GM12878 (cell line): ENCODE data around the gene VAC14. TPM values are rescaled to one million over a fixed set of nuclear protein-coding genes. Genes with fewer than 3 reads are reported as not detected.

Source experiments
- ATAC-seq: fragments of 200-7000 bp; cut with Tn5 transposase; 3 replicates; pipeline ENCODE4 v1.9.1; 2020; ENCODE audit warnings: mild to moderate bottlenecking, moderate library complexity
- BruUV-seq: library from RNA; stranded (reverse); fragments of 400-500 nt; replicated peaks from 2 replicates; lab custom pipeline; 2021; lab: Mats Ljungman, UMichigan
- CTCF ChIA-PET: fragments of 300-600 bp; sonication (Branson Sonifier 250); formaldehyde crosslinking; extraction: SDS; loops from one replicate; lab custom pipeline; 2021; ENCODE audit warnings: inconsistent platforms; lab: Yijun Ruan, JAX
- POLR2A ChIA-PET: fragments of 350-600 bp; formaldehyde crosslinking; extraction: SDS; loops from one replicate; lab custom pipeline; 2021; ENCODE audit warnings: inconsistent platforms; lab: Charles Lee
- RAD21 ChIA-PET: fragments of 300-600 bp; sonication (Branson Sonifier 250); formaldehyde crosslinking; loops from one replicate; lab custom pipeline; 2023; ENCODE audit warnings: antibody characterized with exemption; ENCODE audit not compliant: unreplicated experiment; lab: Charles Lee
- SMC1A ChIA-PET: fragments of 300-600 bp; sonication (Branson Sonifier 250); formaldehyde crosslinking; loops from one replicate; lab custom pipeline; 2023; ENCODE audit not compliant: unreplicated experiment, uncharacterized antibody; lab: Charles Lee
- DNase-seq: peaks from one replicate; pipeline ENCODE4 v3.0.0-alpha.2; 2011; ENCODE audit warnings: low read depth, low spot score
- FAIRE-seq: peaks from 3 replicates; lab custom pipeline; 2011; peaks lifted over from hg19 to GRCh38; lab: Jason Lieb, UNC
- H2AFZ ChIP-seq: 2 replicates; pipeline ENCODE4 v1.6.0; 2011; ENCODE audit warnings: low read depth, low read length, control low read depth; ENCODE audit not compliant: control insufficient read depth
- H3K27ac ChIP-seq: 2 replicates; pipeline ENCODE4 v1.5.1; 2011; ENCODE audit warnings: control low read depth; ENCODE audit not compliant: control insufficient read depth, insufficient read depth
- H3K27me3 ChIP-seq, 2 experiments: replicated peaks in 1 of 2; 2 replicates each; pipeline versions ENCODE4 v1.6.0 to v1.6.1; 2011; ENCODE audit warnings: low read length in 1 of 2; ENCODE audit not compliant: control insufficient read depth in 2 of 2, insufficient read depth in 2 of 2
- H3K36me3 ChIP-seq, 2 experiments: 2 replicates each; pipeline ENCODE4 v1.5.1; 2011; ENCODE audit warnings: low read length in 1 of 2; ENCODE audit not compliant: control insufficient read depth in 2 of 2, insufficient read depth in 2 of 2
- H3K4me1 ChIP-seq: 2 replicates; pipeline ENCODE4 v1.6.1; 2011; ENCODE audit warnings: mild to moderate bottlenecking, low read length, moderate library complexity, mixed read lengths; ENCODE audit not compliant: control insufficient read depth, insufficient read depth
- H3K4me2 ChIP-seq: 2 replicates; pipeline ENCODE4 v1.6.0; 2011; ENCODE audit warnings: control low read depth; ENCODE audit not compliant: control insufficient read depth, insufficient read depth
- H3K4me3 ChIP-seq: fragments of 200-600 bp; sonication (generic); 2 replicates; pipeline ENCODE4 v1.5.1; 2016
- H3K79me2 ChIP-seq: 2 replicates; pipeline ENCODE4 v1.6.0; 2011; ENCODE audit warnings: low read length; ENCODE audit not compliant: control insufficient read depth, insufficient read depth
- H3K9ac ChIP-seq: 2 replicates; pipeline ENCODE4 v1.8.0; 2011; ENCODE audit warnings: low read length, control low read depth, mixed read lengths; ENCODE audit not compliant: control insufficient read depth, insufficient read depth
- H3K9me3 ChIP-seq: replicated peaks from 3 replicates; pipeline ENCODE4 v1.5.1; 2011; ENCODE audit warnings: mild to moderate bottlenecking, low read length; ENCODE audit not compliant: control insufficient read depth, insufficient read depth
- H4K20me1 ChIP-seq: 2 replicates; pipeline ENCODE4 v1.6.0; 2011; ENCODE audit not compliant: control insufficient read depth, insufficient read depth
- CBX3 ChIP-seq: fragments of 200-600 bp; sonication (generic); IDR thresholded peaks from 2 replicates; pipeline ENCODE4 v1.6.1; 2016; ENCODE audit warnings: low read depth, borderline replicate concordance
- IRF4 ChIP-seq: IDR thresholded peaks from 2 replicates; pipeline ENCODE4 v1.6.1; 2011; ENCODE audit warnings: low read depth, low read length
- JUNB ChIP-seq: IDR thresholded peaks from 2 replicates; pipeline ENCODE4 v1.6.1; 2016; ENCODE audit warnings: antibody characterized with exemption, mild to moderate bottlenecking
- RELA ChIP-seq: fragments of 450-650 bp; IDR thresholded peaks from 2 replicates; pipeline ENCODE4 v1.8.0; 2014; ENCODE audit warnings: borderline replicate concordance; ENCODE audit not compliant: partially characterized antibody
- RUNX3 ChIP-seq: IDR thresholded peaks from 2 replicates; pipeline ENCODE4 v1.6.1; 2012; ENCODE audit warnings: low read length, inconsistent platforms
- ZNF384 ChIP-seq: IDR thresholded peaks from 2 replicates; pipeline ENCODE4 v1.6.1; 2012; ENCODE audit warnings: low read depth, mild to moderate bottlenecking, low read length, improper control_type of control experiment, borderline replicate concordance
- WGBS: methylation state at CpG from one replicate; pipeline ENCODE4 v1.1.6; 2016; ENCODE audit warnings: low lambda C conversion rate; ENCODE audit not compliant: insufficient replicate concordance, insufficient coverage; ENCODE audit errors: missing lambda C conversion rate; 5-methylcytosine and 5-hydroxymethylcytosine counted together
- in situ Hi-C: fragments of 300-500 bp; cut with MboI; formaldehyde crosslinking; loops from 9 replicates; pipeline ENCODE4 v1.14.3; 2018; ENCODE audit warnings: mixed read lengths
- intact Hi-C: fragments of 100-400 bp; cut with micrococcal nuclease; formaldehyde crosslinking; loops from one replicate; pipeline ENCODE4 v1.14.2; 2022; ENCODE audit not compliant: unreplicated experiment
- polyA plus RNA-seq, 11 experiments: library from polyadenylated mRNA; depleted of rRNA in 4 of 11; unstranded in 6 of 11; stranded (reverse) in 5 of 11; fragments of >200 nt; fragmentation: Nextera tagmentation in 4 of 11; fragmentation: Illumina TruSeq in 1 of 11; extraction: Ambion mirVana in 4 of 11; extraction: Trizol in 1 of 11; gene quantifications; 1 replicate in 1 of 11; 2 replicates in 10 of 11; pipeline versions ENCODE4 v1.2.1 to v1.2.3, GENCODE V29; 2011 to 2016; ENCODE audit warnings: inconsistent platforms in 2 of 11, missing spikeins in 2 of 11, low read depth in 1 of 11
- total RNA-seq, 4 experiments: library from RNA; depleted of rRNA in 3 of 4; stranded (reverse); fragments of >200 nt in 3 of 4; fragmentation: Illumina TruSeq in 1 of 4; extraction: Trizol in 1 of 4; gene quantifications; 2 replicates each; pipeline versions ENCODE4 v1.2.1 to v1.2.3, GENCODE V29; 2013 to 2021
- TF ChIP-seq, protein P1 (sequence below): fragments of 450-650 bp; IDR thresholded peaks from 2 replicates; pipeline ENCODE4 v1.6.1; 2018; ENCODE audit warnings: borderline replicate concordance, mild to moderate bottlenecking; ENCODE audit not compliant: partially characterized antibody

Gene VAC14
- total and polyA plus RNA-seq, 10 of the 15 experiments (the other 5 are each of a cell fraction or from before 2014, with no cell fraction given): 1.3 to 45.5 (median 25.5) TPM

DNA sequence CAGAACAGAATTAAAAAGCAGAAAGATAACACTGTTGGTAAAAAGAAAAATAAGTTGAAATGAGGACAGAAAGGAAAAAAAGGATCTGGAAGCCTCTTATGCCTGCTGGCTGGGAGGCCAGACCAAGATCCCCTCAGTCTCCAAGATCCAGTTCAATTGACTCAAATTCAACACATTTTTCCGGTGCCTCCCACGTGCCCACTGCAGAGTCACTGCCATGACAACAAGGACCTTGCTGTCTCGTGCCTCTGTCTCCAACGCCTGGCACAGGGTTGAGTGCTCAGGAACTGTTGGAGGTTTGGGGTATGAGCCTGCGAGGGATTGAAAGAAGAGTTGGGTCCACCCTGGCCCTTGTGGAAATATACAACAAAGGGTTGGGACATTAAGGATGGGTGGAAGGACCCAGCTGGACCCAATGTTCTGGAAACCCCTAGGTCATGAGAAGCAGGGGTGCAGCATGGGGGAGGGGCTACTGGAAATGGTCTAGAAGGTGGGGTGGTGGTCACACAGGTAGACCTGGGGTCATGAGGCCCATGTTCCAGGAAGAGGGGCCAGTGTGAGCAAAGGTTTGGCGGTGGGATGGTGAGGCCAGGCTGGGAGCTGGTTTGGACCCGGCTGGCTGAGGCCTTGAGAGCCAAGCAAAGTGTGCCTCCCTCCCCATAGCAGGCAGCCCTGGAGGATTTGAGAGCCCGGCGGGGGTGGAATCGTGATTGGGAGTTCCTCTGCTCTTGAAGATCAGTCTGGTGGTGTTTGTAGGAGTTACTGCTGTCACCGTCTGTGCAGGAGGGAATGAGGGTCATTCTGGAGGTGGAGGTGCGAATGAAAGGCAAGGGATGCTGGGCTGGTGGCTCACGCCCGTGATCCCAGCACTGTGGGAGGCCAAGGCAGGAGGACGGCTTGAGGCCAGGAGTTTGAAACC lies 153.3 kb downstream of the VAC14 start:
- no peaks in the 10 kb centered on the region for H3K36me3 ChIP-seq
- ChIA-PET RAD21 (no interaction called here), CTCF (no interaction called here), SMC1A (no interaction called here), POLR2A (no interaction called here)
- H2AFZ ChIP-seq: no peak overlapping the region
- intact Hi-C loops (no loop called here), in situ Hi-C loops (no loop called here)
- ATAC-seq (no peak), DNase-seq (no peak), FAIRE-seq (no peak)
- no peaks in the 10 kb centered on the region for H3K4me1 ChIP-seq
- no peaks in the 10 kb centered on the region for H3K9me3 ChIP-seq
- WGBS: 50% methylated on average over 15 of the region's 15 CpGs
- no peak overlapping the region for H3K4me3 ChIP-seq
- H3K27me3 ChIP-seq: no peaks in the 10 kb centered on the region
- BruUV-seq: no TSS peak
- H3K9ac ChIP-seq: no peak overlapping the region
- H4K20me1 ChIP-seq: no peaks in the 10 kb centered on the region
- TF ChIP-seq ZNF384 (no peak), RELA (no peak), JUNB (no peak), IRF4 (no peak), RUNX3 (no peak), CBX3 (no peak)
- TF ChIP-seq, protein P1, sequence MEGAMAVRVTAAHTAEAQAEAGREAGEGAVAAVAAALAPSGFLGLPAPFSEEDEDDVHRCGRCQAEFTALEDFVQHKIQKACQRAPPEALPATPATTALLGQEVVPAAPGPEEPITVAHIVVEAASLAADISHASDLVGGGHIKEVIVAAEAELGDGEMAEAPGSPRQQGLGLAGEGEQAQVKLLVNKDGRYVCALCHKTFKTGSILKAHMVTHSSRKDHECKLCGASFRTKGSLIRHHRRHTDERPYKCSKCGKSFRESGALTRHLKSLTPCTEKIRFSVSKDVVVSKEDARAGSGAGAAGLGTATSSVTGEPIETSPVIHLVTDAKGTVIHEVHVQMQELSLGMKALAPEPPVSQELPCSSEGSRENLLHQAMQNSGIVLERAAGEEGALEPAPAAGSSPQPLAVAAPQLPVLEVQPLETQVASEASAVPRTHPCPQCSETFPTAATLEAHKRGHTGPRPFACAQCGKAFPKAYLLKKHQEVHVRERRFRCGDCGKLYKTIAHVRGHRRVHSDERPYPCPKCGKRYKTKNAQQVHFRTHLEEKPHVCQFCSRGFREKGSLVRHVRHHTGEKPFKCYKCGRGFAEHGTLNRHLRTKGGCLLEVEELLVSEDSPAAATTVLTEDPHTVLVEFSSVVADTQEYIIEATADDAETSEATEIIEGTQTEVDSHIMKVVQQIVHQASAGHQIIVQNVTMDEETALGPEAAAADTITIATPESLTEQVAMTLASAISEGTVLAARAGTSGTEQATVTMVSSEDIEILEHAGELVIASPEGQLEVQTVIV: no peak
- no peak overlapping the region for H3K4me2 ChIP-seq
- no peaks in the 10 kb centered on the region for H3K79me2 ChIP-seq
- no peak overlapping the region for H3K27ac ChIP-seq
